HG03565 (cell line): ENCODE data around the gene PHYH.
"Not testable (repeated sequence)": the region's sequence is repeated elsewhere in the genome, so short reads cannot be mapped to it uniquely, and the experiment has no call there.

Source experiments
- ATAC-seq: cut with Tn5 transposase; IDR thresholded peaks from one replicate; pipeline ENCODE4 v1.9.1; 2021; ENCODE audit warnings: mild to moderate bottlenecking, moderate library complexity; ENCODE audit not compliant: unreplicated experiment

Gene PHYH

DNA sequence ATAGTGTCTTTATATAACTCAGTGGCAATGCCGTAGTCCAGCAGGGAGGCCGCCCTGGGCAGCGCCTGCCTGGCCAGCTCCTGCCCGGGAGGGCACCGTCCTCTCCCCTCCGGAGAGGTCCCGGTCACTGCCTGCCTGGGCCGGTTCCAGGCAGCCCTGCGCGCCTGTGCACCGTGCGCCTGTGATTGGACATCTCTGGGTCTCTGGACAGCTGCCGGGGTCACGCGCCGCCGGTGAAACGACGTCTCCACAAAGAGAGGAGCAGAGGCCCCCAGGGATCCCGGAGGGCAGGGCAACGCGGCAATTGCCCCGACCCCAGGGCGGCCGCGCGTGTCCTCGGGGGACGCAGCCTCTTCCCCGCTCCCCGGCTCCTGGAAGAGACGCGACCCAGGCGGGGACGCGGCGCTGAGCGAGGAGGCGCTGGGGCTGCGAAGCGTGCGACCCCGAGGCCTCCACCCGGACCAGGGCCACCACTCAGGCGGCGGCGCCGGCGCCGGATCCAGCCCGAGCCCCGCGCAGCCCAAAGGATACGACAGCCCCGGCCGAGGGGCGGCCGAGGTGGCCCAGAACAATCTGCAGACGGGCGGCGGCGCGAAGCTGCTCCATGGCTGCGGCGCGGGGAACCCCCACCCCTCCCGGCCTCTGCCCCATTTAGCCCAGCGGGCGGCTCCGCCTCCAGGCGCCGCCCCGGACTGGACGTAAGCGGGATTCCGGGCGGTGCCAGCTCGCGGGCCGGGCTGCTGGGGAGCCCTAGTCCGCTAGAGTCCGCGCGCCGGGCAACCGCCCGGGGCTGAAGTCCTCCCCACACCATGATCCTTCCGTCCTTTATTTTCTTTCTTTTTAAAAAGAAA, at the start of gene PHYH:
PHYH (minus strand) TSS at position 628 of the 851 bp plus-strand sequence; CDS start at position 606, 22 bp downstream.
- peak; percentile 56 for ATAC-seq

- ATAC-seq, result peak; percentile 36
Measured at GRCh38 chr10:13348216-13349017, 48.6 kb upstream of the PHYH start, which contains the start of gene SEPHS1. SEPHS1 (minus strand) TSS chr10:13348293; CDS start chr10:13344950, 3,343 bp downstream.

DNA sequence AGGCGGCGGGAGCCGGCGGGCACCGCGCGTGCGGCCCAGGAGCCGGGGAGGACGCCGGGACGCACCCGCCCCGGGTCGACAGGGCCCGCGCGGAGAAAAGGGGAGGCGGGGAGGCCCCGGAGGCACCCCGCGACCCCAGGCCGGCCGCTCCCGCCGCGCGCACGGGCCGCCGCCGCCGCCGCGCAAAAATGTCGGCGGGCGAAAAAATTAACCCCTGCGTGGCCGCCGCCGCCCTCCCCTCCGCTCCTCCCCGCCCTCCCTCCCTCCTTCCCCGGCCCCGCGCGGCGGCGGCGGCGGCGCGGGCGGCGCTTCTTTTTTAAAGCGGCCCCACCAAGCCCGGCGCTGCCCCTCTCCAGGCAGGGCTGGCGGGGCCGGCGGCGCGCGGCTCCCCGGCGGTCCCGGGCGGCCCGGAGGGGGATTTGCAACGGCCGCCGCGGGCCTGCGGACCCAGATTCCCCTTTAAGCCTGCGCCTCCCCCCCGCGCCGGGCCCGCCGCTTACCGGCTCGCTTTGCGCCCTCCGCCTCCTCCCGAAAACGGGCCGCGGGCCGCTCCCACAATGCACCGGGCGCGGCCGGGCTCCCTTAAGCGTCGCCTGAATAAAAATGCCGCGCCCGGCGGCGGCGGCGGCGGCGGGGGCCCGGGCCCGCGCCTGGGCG, 47.8 kb upstream of the PHYH start:
- ATAC-seq, result peak; percentile 42

DNA sequence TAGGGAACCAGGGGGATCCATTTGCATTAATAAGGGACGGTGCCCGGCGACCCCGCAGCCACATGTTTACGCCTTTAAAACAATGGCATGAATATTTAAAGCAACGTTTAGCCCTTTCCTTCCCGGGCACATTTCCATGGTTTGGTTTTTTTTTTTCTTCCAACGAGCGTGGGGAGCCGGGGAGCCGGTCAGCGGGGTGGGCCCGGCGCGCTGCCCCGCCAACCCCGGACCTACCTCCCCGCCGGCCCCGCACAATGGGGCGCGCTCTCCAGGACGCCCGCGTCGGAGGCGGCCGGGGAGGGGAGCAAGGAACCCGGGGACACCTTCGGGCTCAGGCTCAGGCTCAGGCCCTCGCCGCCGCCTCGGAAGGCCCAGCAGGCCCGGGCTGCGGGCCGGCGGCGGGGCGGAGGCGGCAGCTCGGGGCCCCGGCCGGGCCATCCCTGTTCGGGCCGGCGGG, 47.2 kb upstream of the PHYH start:
- ATAC-seq, result peak; percentile 7

DNA sequence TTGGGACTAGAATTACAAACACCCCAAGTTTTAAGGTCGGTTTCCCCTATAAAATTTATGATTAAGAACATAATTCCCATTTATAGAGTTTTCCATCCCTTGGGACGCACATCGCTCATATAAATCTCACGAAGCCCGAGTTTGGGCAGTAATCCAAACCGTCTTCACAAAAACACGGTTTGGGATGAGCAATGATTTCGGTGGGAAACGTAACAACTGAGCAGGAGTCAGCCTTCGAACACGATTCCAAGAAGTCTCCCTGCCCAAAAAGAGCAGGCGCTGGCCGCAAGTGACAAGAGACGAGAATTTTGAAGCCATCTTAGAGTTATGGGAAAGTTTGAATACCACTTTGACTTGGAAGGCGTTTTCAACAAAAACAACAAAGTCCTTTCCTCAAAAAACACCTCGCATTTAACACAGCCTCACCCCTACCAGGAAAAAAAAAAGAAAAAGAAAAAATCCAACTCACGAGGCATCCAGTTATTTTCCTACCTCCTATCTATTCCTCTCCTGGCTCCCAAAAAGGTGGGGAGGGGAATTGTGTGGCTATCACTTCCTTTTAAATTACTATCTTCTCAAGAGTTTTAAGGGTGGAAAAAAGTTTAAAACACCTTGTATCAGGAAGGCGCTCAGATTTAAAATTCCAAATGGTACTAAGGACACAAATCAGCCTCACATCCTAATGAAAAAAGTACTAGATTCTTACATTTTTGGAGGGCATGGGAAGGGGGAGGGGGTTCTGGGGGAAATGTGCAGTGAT, 46.6 kb upstream of the PHYH start:
- no peak for ATAC-seq

DNA sequence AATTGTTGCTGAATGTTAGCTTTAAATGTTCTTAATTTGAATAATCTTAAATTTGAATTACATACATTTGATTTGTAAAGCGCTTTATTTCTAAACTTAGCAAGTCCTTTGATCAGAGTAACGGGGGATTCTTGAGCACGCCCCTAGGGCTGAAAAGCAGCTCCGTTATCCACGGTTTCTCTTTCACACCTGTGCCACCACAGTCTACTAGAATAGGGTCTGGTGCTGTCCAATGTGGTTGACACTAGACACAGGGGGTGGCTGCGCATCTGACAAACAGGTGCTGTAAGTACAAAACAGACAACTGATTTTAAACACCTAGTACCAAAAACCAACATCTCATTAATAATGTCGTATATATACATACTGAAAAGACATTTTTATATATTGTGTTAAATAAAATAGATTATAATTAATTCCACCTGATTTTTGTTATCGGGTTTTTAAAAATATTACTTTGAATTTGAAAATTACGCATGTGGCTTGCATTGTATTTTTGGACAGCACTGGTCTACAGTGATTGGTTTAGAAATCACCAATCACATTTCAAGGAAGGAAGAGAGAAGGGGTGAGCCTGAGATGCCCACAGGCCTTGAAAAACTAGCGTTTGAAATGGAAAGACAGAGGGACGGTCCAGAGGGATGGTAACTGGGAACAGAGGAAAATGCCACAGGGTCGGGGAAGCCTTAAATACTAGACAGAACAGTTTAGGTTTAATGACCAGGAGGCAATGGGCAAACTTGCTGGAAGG, 40.9 kb upstream of the PHYH start:
- peak; percentile 83 for ATAC-seq

- peak; percentile 6 for ATAC-seq
Measured at GRCh38 chr10:13340068-13340467, 40.2 kb upstream of the PHYH start.

GRCh38 chr10:13338390-13339110, 38.7 kb upstream of the PHYH start:
- ATAC-seq, result no peak

DNA sequence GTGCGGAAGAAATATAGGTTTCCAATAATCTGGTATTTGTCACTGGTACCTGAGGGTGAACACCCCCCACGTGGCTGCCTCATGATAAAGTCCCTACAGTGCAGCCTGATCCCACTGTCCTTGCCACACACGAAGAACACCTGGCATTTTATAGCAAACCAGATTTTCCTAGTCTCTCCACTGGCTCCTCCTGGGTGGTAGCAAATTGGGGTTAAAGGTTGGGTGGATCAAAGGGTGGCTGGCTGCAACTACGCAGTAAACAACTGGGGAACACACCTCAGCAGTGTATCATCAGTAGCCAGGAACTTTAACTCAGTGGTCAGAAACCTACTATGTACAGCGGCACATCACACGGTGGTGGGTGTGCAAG, 37.9 kb upstream of the PHYH start:
- ATAC-seq, result no peak

DNA sequence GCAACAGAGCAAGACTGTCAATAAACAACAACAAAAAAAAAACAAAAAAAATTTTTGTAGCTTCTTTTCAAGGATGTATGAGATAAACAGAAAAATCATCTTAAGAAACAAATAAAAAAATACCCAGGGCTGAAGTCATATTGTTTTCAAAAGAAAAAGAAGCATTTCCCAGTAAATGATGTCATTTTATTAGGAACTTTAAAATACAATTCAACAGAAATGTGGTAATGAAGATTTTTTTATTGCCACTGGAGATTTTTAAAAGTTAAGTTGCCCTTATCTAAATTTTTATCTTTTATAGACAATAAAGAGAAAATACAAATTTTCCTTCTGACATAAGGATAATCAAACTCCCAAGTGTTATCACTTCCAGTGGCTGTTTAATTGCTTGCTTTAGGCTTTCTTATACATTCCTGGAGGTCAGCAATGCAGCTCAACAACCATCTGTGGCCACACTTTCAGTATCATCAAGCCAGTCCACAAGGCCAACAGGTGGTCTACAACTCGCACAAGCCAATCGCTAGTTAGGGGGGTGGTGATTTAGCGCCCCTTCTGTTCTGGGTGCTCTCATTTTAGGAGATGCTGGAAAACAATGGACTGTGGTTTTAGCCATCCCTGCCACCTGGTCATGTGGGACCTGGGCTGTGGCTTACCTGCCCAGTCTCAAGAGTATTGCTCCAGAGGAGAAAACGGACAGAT, 37.4 kb upstream of the PHYH start:
- ATAC-seq, result no peak

GRCh38 chr10:13335881-13336280, 36.0 kb upstream of the PHYH start:
- no peak for ATAC-seq

GRCh38 chr10:13334556-13334955, 34.7 kb upstream of the PHYH start:
- no peak for ATAC-seq

DNA sequence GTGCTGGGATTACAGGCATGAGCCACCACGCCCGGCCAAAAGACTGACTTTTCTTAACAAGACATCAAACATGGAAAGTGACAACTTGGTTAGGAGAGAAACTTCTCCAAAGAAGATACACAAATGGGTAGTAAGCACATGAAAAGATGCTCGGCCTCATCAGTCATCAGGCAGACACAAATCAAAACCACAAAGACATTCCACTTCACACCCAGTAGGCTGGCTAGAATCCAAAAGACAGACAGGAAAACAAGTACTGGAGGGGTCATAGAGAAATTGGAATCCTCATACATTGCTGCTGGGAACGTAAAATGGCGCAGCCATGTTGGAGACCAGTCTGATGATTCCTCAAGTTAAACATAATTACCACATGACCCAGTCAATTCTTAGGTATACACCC, 31.8 kb upstream of the PHYH start:
- ATAC-seq, result no peak

- ATAC-seq, result not testable (repeated sequence)
Measured at GRCh38 chr10:13330980-13331379, 31.1 kb upstream of the PHYH start.

DNA sequence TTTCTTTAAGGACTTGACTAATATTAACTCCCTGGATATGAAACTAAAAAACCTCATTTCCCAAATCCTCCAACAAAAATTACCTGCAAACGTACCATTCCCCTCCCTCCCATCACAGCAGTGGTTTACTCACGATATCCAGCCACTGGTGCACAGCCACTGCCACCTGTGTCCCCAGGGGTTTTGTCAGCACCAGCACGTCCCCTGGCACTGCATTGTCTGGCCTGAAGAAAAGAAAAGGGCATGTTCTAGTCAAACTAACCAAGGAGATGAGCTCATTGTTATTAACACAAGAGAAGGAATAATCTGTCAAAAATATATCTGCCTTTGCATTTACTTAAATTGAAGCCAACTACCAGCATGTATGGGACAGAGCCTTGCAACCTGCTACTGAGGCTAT, 29.7 kb upstream of the PHYH start:
- ATAC-seq, result no peak

- ATAC-seq, result no peak
Measured at GRCh38 chr10:13328613-13329012, 28.7 kb upstream of the PHYH start.

- ATAC-seq, result no peak
Measured at GRCh38 chr10:13328126-13328525, 28.3 kb upstream of the PHYH start.

- no peak for ATAC-seq
Measured at GRCh38 chr10:13327534-13327933, 27.7 kb upstream of the PHYH start.
